HTR-8/SVneo (cell line): ENCODE data around the gene CUL5.
"Not testable (repeated sequence)": the region's sequence is repeated elsewhere in the genome, so short reads cannot be mapped to it uniquely, and the experiment has no call there.

Experiments used
- DNase-seq: peaks from one replicate; pipeline ENCODE4 v3.0.0; 2011; ENCODE audit warnings: low spot score, mixed read lengths; ENCODE audit not compliant: insufficient read length
- FAIRE-seq: peaks from 2 replicates; lab custom pipeline; 2011; peaks lifted over from hg19 to GRCh38; lab: Jason Lieb, UNC

The CUL5 gene

GRCh38 chr11:108018708-108019107 lies 10.0 kb downstream of the CUL5 start:
- DNase-seq (no peak), FAIRE-seq (no peak)

DNA sequence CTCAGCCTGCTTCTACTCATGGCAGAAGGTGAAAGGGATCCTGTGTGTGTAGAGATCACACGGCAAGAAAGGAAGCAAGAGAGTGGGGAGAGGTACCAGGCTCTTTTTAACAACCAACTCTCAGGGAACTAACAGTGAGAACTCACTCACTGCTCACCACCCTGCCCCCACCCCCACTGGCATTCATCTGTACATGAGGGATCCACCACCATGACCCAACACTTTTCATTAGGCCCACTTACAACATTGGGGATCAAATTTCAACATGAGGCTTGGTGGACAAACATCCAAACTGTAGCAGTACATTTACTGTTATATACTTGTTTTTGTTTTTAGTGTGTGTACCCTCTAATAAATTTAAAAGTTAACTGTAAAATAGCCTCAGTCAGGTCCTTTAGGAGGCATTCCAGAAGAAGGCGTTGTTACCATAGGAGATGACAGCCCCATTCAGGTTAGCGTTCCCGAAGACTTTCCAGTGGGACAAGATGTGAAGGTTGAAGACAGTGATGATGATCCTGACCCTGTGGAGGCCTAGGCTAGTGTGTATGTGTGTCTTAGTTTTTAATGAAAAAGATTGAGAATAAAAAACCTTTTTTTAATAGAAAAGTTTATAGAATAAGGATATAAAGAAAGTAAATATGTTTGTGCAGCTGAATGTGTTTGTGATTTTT lies 11.3 kb downstream of the CUL5 start:
- DNase-seq (no peak), FAIRE-seq (no peak)

- FAIRE-seq, result no peak
- no peak for DNase-seq
Observed at GRCh38 chr11:108025387-108026080, 16.8 kb downstream of the CUL5 start.

GRCh38 chr11:108027057-108027456 lies 18.4 kb downstream of the CUL5 start:
- DNase-seq (no peak), FAIRE-seq (no peak)

GRCh38 chr11:108028822-108029441 lies 20.2 kb downstream of the CUL5 start:
- FAIRE-seq, result peak; percentile 20
- not testable (repeated sequence) for DNase-seq

DNA sequence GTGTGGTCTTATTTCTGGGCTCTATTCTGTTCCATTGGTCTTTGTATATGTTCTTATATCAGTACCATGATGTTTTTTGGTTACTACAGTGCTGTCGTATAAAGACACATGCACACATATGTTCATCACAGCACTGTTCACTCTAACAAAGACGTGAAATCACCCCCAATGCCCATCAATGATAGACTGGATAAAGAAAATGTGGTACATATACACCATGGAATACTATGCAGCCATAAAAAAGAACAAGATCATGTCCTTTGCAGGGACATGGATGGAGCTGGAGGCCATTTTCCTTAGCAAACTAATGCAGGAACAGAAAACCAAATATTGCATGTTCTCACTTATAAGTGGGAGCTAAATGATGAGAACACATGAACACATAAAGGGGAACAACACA lies 22.9 kb downstream of the CUL5 start:
- FAIRE-seq, DNase-seq: not testable (repeated sequence)

DNA sequence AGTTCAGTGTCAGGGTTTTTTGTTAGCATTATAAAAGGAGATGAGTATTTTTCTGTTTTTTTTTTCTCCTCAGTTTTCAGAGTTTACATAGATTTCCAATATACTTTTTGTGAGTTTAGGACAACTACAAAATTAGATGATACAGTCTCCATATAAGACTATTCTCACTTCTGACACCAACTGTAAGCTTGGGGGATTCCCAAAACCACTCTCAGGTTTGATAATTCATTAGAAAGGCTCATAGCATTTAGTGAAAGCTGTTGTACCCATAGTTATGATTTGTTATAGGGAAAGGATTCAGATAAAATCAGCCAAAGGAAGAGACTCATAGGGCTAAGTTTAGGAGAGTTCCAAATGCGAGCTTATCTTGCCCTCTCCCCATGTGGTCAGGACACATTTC lies 24.1 kb downstream of the CUL5 start:
- FAIRE-seq (no peak), DNase-seq (no peak)

DNA sequence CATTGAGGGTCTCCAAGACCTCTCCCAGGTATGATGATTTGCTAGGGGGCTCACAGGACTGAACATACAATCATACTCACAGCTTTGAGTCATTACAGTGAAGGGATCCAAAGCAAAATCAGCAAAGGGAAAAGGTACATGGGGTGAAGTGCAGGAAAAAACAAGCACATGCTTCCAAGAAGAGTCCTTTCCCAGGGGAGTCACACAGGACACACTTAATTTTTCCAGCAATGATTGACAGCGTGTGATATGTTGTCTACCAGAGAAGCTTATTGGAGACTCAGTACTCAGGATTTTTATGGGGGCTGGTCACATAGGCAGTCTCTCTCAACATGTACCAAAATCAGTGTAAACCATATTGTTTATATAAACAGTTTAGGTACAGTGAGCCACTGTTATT lies 25.3 kb downstream of the CUL5 start:
- DNase-seq, result no peak
- no peak for FAIRE-seq

DNA sequence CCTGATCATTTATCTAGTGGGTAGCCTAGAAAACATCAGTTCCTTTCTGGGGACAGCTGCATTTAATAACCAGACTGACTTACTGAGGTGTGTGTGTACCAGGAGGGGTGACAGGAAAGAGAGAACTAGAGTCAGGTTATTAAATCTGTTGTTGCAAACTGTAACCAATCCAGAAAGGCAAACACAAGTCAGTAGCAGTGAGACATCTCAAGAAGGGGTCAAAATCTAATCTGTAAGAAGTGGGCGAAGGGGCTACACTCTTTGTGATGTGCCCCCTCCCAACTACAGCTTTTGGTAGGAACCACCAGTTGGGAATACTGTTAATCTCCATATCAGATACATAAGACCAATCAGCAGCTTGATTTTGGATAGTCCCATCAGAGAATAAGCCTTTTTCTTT lies 26.3 kb downstream of the CUL5 start:
- DNase-seq, result no peak
- FAIRE-seq, result no peak

GRCh38 chr11:108035690-108036089 lies 27.0 kb downstream of the CUL5 start:
- DNase-seq, result no peak
- FAIRE-seq, result no peak

DNA sequence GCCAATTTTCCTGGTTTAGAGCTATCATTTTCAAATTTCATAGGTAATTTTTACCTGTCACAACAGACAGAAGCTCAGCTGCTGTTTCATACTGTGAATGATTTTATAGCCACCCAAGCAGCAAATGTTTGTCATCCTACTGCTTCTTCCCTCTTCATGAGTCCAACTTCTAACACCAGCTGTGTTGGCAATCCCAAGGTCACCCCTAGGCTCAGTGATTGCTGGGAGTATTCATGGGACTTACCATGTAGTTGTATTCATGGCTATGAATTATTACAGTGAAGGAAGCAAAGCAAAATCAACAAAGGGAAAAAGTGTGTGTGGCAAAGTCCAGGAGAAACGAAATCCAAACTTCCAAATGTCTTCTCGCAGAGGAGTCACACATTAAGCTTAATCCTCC lies 28.5 kb downstream of the CUL5 start:
- DNase-seq, result no peak
- FAIRE-seq, result no peak

DNA sequence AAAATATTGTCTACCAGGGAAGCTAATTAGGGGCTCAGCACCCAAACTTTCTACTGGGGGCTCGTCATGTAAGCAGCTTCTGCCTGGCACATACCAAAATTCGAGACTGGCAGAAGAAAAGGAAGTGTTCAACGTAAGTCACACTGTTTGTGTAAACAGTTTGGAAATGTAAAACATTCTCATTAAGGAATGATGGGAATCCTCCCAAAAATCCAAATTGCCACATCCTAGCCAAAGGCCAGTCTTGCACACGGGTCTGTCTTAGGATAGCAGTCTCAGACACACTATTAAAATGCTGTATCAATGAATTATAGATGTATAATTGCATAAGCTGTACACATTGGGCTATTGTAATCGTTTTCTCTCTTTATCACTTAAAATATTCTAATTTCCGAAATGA lies 28.9 kb downstream of the CUL5 start:
- FAIRE-seq, result no peak
- no peak for DNase-seq

GRCh38 chr11:108048269-108048668 lies 39.6 kb downstream of the CUL5 start:
- FAIRE-seq (no peak), DNase-seq (no peak)

GRCh38 chr11:108062336-108062735 lies 53.6 kb downstream of the CUL5 start:
- FAIRE-seq, result no peak
- no peak for DNase-seq

DNA sequence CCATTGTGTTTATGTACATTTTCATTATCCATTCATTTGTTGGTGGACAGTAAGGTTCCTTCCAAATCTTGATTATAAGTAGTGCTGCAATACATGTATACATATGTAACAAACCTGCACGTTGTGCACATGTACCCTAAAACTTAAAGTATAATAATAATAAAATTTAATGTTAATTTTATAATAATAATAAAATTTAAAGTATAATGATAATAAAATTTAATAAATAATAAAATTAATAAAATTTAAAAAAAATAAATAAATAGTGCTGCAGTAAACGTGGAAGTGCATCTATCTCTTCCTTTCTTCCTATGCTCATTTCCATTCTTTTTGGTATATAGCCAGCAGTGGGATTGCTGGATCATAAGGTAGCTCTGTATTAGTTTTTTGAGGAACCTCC lies 54.7 kb downstream of the CUL5 start:
- no peak for FAIRE-seq
- no peak for DNase-seq

- FAIRE-seq, result no peak
- peak; percentile 30 for DNase-seq
Observed at GRCh38 chr11:108069947-108070346, 61.2 kb downstream of the CUL5 start.

DNA sequence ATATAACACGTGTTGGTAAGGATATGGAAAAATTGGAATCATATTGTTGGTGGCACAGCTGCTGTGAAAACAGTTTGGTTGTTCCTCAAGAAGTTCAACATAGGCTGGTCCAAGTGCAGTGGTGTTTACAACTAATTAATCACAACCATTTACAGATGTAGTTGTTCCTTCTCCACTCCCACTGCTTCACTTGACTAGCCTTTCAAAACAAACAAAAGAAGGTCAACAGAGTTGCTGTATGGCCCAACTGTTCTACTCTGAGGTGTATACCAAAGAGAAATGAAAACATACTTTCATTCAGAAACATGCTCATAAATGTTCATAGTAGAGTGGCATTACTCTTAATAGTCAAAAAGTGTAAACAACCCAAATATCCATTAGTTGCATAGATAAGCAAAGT lies 76.1 kb downstream of the CUL5 start:
- DNase-seq (no peak), FAIRE-seq (no peak)

DNA sequence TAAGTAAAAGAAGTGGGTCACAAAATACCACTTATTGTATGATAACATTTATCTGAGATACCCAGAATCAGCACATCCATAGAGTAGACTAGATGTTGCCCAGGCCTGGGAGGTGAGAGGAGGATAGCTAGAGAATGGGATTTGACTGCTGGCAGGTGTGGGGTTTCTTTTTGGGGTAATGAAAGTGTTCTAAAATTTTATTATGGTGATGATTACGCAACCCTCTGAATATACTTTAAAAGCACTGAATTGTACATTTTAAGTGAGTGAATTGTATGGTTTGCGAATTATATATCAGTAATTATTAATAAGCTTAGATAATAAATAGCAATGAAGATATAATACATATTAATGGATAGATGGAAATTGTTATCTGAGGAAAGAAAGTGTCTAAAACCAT lies 77.0 kb downstream of the CUL5 start:
- FAIRE-seq (no peak), DNase-seq (no peak)

- DNase-seq (no peak), FAIRE-seq (no peak)
Observed at GRCh38 chr11:108092134-108092533, 83.4 kb downstream of the CUL5 start.

- no peak for FAIRE-seq
- DNase-seq, result no peak
Observed at GRCh38 chr11:108093128-108093904, 84.6 kb downstream of the CUL5 start.

- DNase-seq (no peak), FAIRE-seq (no peak)
Observed at GRCh38 chr11:108097179-108097578, 88.5 kb downstream of the CUL5 start.
